GM06990 (cell line): Measurements from ENCODE around the gene PC.

Experiments
- DNase-seq: peaks from one replicate; pipeline ENCODE4 v3.0.0-alpha.2; 2011; ENCODE audit not compliant: insufficient read length; ENCODE audit errors: extremely low read depth
- H3K27me3 ChIP-seq: replicated peaks from 2 replicates; pipeline ENCODE4 v1.6.0; 2011; ENCODE audit warnings: low read length; ENCODE audit not compliant: control insufficient read depth, insufficient read depth
- H3K36me3 ChIP-seq: 2 replicates; pipeline ENCODE4 v1.5.1; 2011; ENCODE audit warnings: low read length; ENCODE audit not compliant: control insufficient read depth, insufficient read depth
- H3K4me3 ChIP-seq: replicated peaks from 2 replicates; pipeline ENCODE4 v1.5.1; 2011; ENCODE audit warnings: low read depth, mild to moderate bottlenecking, control low read depth, low read length
- TF ChIP-seq, protein P1 (sequence below): IDR thresholded peaks from 2 replicates; pipeline ENCODE4 v1.5.1; 2011; ENCODE audit warnings: low read length, control low read depth, mild to moderate bottlenecking, inconsistent platforms; ENCODE audit not compliant: insufficient read depth, poor library complexity, severe bottlenecking

The PC gene

DNA sequence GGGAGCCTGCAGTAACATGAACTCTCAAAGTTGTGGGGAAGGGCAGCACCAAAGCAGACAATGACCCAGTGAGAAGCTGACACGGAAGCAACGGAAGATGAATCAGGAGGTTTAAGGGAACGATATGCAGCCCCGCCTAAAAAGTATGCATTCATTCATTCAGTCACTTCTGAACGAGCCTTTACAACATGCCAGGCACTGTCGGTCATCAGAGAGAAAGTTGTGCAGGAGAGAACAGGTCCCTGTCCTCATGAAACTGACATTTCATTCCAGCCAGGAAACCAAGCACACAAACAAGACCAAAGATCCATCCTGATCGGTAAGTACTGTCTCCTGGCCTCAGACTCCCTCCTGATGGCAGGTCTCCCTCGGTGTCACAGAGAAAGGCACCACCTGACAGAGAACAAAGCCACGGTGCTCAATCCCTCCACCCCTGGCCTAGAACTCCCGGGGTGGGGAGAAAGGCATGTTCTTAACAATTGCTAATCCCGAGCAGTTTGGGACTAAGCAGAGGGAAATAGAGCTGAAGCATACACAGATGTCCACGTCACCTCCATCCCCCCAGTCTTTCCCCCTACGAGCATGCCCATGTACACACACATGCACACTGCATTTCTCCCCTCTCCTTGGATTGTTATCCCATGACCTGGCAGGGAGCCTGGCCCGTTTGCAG is 52.0 kb downstream of the PC start:
- DNase-seq, result no peak
- Histone ChIP-seq H3K4me3 (no peak overlapping the region), H3K36me3 (no peaks in the 10 kb centered on the region), H3K27me3 (no peaks in the 10 kb centered on the region; the same call in none of the 2 replicates)
- TF ChIP-seq, protein P1, sequence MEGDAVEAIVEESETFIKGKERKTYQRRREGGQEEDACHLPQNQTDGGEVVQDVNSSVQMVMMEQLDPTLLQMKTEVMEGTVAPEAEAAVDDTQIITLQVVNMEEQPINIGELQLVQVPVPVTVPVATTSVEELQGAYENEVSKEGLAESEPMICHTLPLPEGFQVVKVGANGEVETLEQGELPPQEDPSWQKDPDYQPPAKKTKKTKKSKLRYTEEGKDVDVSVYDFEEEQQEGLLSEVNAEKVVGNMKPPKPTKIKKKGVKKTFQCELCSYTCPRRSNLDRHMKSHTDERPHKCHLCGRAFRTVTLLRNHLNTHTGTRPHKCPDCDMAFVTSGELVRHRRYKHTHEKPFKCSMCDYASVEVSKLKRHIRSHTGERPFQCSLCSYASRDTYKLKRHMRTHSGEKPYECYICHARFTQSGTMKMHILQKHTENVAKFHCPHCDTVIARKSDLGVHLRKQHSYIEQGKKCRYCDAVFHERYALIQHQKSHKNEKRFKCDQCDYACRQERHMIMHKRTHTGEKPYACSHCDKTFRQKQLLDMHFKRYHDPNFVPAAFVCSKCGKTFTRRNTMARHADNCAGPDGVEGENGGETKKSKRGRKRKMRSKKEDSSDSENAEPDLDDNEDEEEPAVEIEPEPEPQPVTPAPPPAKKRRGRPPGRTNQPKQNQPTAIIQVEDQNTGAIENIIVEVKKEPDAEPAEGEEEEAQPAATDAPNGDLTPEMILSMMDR, result no peak

DNA sequence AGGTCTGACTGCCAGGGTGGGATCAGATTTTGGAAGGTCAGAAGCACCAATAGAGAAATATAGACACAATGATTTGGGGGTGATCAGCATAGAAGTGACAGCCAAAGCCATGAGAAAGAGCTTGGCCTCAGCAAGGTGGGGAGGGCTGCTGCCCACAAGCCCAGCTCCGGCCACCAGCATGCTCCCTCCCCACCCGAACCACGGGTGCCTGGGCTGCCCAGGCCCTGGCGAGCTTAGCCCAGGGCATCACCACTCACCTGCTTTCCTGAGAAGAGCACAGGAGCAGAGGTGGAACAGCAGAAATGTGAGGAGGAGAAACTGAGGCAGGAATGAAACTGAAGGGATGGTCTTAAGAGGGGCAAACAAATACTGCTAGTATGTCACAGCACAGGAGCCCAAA is 52.6 kb downstream of the PC start:
- TF ChIP-seq, protein P1, result no peak
- no peak for DNase-seq
- Histone ChIP-seq H3K27me3 (no peaks in the 10 kb centered on the region; the same call in none of the 2 replicates), H3K4me3 (no peak overlapping the region), H3K36me3 (no peaks in the 10 kb centered on the region)

DNA sequence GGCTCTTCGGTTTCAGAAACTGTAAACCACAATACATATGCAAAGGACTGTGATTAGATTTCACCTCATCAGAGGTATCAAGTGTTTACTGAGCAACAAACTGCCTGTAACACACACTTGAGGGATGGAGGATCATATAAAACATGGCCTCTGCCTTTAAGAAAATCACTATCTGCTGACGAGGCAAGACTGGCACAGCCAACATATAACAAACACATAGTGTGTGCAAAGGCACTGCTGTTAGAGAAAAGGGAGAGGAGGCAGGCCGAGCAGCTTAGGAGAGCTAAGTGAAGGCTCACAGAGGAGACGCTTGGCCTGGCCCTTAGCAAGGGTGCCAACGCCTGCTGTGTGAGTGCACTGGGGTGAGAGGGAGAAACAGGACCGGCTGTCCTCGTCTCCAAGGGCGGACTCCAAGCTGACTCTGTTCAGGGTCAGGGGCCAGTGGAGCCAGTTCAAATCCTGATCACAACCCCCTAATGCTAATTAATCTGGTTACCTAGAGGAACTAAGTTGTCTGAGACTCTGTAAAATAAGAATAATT is 53.1 kb downstream of the PC start:
- no peak overlapping the region for H3K4me3 ChIP-seq

DNA sequence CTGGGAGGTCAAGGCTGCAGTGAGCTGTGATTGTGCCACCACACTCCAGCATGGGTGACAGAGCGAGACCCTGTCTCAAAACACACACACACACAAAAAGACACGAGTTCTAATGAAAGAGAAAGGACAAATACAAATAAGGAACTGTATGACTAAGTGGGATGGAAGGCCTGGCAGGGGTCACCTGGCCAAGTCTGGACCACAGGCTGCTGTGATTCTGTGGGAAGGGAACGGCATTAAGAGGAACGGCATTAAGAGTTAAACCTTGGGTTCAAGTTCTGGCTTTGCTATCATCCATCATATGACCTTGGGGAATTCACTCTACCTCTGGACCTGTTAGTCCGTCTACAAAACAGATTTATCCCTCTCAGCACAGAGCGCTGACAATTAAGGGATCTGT is 53.6 kb downstream of the PC start:
- no peaks in the 10 kb centered on the region for H3K36me3 ChIP-seq
- no peak for DNase-seq
- TF ChIP-seq, protein P1, result no peak
- H3K4me3 ChIP-seq, result no peak overlapping the region
- H3K27me3 ChIP-seq, result no peaks in the 10 kb centered on the region; the same call in 1 of the 2 replicates

More for the DNA sequence above, 53.1 kb downstream of the PC start:
- DNase-seq, result no peak
- Histone ChIP-seq H3K27me3 (no peaks in the 10 kb centered on the region; the same call in none of the 2 replicates), H3K36me3 (no peaks in the 10 kb centered on the region)
- TF ChIP-seq, protein P1, result no peak

DNA sequence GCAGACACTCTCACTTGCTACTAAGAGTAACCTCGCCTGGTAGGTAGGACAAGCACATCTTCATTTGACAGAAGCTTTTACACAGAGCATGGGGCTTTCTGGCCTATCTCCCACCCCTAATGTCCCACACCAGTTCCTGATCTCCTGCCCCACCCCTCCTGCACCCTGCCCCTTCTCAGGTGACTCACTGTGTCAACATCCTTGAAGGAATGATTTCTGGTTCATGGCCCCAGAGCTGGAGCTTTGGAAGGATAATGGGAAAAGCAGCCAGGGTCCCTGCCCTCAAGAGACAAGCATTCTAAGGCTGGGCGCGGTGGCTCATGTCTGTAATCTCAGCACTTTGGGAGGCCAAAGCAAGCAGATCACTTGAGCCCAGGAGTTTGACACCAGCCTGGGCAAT is 54.1 kb downstream of the PC start:
- no peak overlapping the region for H3K4me3 ChIP-seq
- no peaks in the 10 kb centered on the region for H3K36me3 ChIP-seq
- TF ChIP-seq, protein P1, result no peak
- no peak for DNase-seq
- no peaks in the 10 kb centered on the region; the same call in 1 of the 2 replicates for H3K27me3 ChIP-seq
